ENCODE results near the gene DTHD1. TPM values are rescaled to one million over a fixed set of nuclear protein-coding genes. Genes with fewer than 3 reads are reported as not detected.

Gene DTHD1
- total and polyA plus RNA-seq, 10 of the 15 experiments (the other 5 are each of a cell fraction or from before 2014, with no cell fraction given) = 0.05 to 2.8 (median 1.4) TPM

DNA sequence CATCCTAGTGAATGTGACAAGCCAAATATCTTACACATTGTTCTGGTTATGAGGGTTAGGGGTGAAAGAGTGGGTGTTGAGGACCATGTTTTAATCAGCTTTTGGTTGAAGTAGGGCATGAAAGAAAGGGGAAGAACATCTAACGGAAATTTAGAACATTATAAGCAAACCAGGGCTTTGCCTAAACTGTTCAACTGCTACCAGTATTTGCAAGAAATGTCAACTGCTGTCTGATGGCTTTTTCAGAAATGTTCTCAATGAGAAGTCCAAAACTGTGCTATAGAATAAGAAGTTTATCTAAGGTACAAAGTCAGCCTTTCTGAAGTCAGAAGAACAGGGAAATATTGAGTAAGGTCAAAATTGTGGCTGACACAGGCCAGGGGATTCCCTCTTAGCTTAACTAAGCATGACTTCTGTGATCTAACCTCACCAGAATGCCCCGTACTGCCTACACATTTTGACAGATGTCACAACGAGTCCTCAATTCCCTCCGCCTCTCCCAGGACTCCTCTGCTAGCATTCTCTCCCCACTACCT is 67.1 kb downstream of the DTHD1 start (continued):
- TF ChIP-seq, protein P1, sequence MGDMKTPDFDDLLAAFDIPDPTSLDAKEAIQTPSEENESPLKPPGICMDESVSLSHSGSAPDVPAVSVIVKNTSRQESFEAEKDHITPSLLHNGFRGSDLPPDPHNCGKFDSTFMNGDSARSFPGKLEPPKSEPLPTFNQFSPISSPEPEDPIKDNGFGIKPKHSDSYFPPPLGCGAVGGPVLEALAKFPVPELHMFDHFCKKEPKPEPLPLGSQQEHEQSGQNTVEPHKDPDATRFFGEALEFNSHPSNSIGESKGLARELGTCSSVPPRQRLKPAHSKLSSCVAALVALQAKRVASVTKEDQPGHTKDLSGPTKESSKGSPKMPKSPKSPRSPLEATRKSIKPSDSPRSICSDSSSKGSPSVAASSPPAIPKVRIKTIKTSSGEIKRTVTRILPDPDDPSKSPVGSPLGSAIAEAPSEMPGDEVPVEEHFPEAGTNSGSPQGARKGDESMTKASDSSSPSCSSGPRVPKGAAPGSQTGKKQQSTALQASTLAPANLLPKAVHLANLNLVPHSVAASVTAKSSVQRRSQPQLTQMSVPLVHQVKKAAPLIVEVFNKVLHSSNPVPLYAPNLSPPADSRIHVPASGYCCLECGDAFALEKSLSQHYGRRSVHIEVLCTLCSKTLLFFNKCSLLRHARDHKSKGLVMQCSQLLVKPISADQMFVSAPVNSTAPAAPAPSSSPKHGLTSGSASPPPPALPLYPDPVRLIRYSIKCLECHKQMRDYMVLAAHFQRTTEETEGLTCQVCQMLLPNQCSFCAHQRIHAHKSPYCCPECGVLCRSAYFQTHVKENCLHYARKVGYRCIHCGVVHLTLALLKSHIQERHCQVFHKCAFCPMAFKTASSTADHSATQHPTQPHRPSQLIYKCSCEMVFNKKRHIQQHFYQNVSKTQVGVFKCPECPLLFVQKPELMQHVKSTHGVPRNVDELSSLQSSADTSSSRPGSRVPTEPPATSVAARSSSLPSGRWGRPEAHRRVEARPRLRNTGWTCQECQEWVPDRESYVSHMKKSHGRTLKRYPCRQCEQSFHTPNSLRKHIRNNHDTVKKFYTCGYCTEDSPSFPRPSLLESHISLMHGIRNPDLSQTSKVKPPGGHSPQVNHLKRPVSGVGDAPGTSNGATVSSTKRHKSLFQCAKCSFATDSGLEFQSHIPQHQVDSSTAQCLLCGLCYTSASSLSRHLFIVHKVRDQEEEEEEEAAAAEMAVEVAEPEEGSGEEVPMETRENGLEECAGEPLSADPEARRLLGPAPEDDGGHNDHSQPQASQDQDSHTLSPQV (IDR thresholded peaks at IDR 0.05) = no peak
- TF ChIP-seq MTA3 (IDR thresholded peaks at IDR 0.05; ENCODE audit: borderline replicate concordance, low read length) (peak; percentile 61), KLF5 (IDR thresholded peaks at IDR 0.05; ENCODE audit: partially characterized antibody) (no peak), RB1 (IDR thresholded peaks at IDR 0.05; ENCODE audit: borderline replicate concordance) (no peak), NFIC (IDR thresholded peaks at IDR 0.05; ENCODE audit: low read depth, low read length) (peak; percentile 95), ZNF384 (IDR thresholded peaks at IDR 0.05; ENCODE audit: borderline replicate concordance, low read depth, low read length) (no peak), WRNIP1 (IDR thresholded peaks at IDR 0.05; ENCODE audit: borderline replicate concordance, low read depth, low read length) (no peak), FOXM1 (IDR thresholded peaks at IDR 0.05; ENCODE audit: low read depth, low read length) (peak; percentile 85), ZNF274 (IDR thresholded peaks at IDR 0.05; ENCODE audit: insufficient read depth, insufficient read length) (no peak), CBX5 (IDR thresholded peaks at IDR 0.05; ENCODE audit: low read depth) (peak; percentile 72; the same call in 1 of the 2 replicates), SIN3A (IDR thresholded peaks at IDR 0.05; ENCODE audit: low read depth, low read length) (no peak), IKZF1 (conservative IDR thresholded peaks at IDR 0.05) (peak; percentile 81)
- TF ChIP-seq, protein P2, sequence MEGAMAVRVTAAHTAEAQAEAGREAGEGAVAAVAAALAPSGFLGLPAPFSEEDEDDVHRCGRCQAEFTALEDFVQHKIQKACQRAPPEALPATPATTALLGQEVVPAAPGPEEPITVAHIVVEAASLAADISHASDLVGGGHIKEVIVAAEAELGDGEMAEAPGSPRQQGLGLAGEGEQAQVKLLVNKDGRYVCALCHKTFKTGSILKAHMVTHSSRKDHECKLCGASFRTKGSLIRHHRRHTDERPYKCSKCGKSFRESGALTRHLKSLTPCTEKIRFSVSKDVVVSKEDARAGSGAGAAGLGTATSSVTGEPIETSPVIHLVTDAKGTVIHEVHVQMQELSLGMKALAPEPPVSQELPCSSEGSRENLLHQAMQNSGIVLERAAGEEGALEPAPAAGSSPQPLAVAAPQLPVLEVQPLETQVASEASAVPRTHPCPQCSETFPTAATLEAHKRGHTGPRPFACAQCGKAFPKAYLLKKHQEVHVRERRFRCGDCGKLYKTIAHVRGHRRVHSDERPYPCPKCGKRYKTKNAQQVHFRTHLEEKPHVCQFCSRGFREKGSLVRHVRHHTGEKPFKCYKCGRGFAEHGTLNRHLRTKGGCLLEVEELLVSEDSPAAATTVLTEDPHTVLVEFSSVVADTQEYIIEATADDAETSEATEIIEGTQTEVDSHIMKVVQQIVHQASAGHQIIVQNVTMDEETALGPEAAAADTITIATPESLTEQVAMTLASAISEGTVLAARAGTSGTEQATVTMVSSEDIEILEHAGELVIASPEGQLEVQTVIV (IDR thresholded peaks at IDR 0.05; ENCODE audit: borderline replicate concordance, partially characterized antibody) = no peak
- TF ChIP-seq, protein P3, sequence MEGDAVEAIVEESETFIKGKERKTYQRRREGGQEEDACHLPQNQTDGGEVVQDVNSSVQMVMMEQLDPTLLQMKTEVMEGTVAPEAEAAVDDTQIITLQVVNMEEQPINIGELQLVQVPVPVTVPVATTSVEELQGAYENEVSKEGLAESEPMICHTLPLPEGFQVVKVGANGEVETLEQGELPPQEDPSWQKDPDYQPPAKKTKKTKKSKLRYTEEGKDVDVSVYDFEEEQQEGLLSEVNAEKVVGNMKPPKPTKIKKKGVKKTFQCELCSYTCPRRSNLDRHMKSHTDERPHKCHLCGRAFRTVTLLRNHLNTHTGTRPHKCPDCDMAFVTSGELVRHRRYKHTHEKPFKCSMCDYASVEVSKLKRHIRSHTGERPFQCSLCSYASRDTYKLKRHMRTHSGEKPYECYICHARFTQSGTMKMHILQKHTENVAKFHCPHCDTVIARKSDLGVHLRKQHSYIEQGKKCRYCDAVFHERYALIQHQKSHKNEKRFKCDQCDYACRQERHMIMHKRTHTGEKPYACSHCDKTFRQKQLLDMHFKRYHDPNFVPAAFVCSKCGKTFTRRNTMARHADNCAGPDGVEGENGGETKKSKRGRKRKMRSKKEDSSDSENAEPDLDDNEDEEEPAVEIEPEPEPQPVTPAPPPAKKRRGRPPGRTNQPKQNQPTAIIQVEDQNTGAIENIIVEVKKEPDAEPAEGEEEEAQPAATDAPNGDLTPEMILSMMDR (IDR thresholded peaks at IDR 0.05 in 2 of 3, conservative IDR thresholded peaks at IDR 0.05 in 1 of 3; ENCODE audit: control insufficient read depth in 2 of 3, extremely low read depth in 1 of 3, insufficient read depth in 1 of 3, low read depth in 3 of 3, low read length in 3 of 3) = no peak
- TF ChIP-seq, protein P4, sequence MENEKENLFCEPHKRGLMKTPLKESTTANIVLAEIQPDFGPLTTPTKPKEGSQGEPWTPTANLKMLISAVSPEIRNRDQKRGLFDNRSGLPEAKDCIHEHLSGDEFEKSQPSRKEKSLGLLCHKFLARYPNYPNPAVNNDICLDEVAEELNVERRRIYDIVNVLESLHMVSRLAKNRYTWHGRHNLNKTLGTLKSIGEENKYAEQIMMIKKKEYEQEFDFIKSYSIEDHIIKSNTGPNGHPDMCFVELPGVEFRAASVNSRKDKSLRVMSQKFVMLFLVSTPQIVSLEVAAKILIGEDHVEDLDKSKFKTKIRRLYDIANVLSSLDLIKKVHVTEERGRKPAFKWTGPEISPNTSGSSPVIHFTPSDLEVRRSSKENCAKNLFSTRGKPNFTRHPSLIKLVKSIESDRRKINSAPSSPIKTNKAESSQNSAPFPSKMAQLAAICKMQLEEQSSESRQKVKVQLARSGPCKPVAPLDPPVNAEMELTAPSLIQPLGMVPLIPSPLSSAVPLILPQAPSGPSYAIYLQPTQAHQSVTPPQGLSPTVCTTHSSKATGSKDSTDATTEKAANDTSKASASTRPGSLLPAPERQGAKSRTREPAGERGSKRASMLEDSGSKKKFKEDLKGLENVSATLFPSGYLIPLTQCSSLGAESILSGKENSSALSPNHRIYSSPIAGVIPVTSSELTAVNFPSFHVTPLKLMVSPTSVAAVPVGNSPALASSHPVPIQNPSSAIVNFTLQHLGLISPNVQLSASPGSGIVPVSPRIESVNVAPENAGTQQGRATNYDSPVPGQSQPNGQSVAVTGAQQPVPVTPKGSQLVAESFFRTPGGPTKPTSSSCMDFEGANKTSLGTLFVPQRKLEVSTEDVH (IDR thresholded peaks at IDR 0.05; ENCODE audit: low read depth, partially characterized antibody) = no peak
